ENCODE results near the gene NGEF. TPM values are rescaled to one million over a fixed set of nuclear protein-coding genes. Genes with fewer than 3 reads are reported as not detected.

Gene NGEF
- total RNA-seq, 1 experiment from 2014 or later: 71.3 TPM

- DNase-seq (peak; percentile 31), ATAC-seq (no peak)
- H3K79me2 ChIP-seq (ENCODE audit: low read length): 0 out of 2 replicates have a peak, but pooled peaks cover 4% of the 10 kb centered on the region
- TSS peak; percentile 15 for BruUV-seq (replicated peaks)
- TF ChIP-seq CTCF (conservative IDR thresholded peaks at IDR 0.05; ENCODE audit: low read depth, low read length): no peak
- TF ChIP-seq EZH2phosphoT487 (IDR thresholded peaks at IDR 0.05; ENCODE audit: borderline replicate concordance, low read length): no peak
- TF ChIP-seq EZH2 (IDR thresholded peaks at IDR 0.05; ENCODE audit: low read length, unreplicated experiment): no peak
- no peaks in the 10 kb centered on the region for H3K9me3 ChIP-seq (ENCODE audit: low read length)
- no peak overlapping the region for H3K9ac ChIP-seq (ENCODE audit: low read length)
- ChIA-PET CTCF (no interaction called here), POLR2A (ENCODE audit: unreplicated experiment) (interaction anchor here (0.6 kb wide), 1 partner anchor 396 kb away, joined by 5 read pairs; no protein-coding TSS in a partner anchor)
- no peak overlapping the region for H3K27ac ChIP-seq (ENCODE audit: low read length)
- no peaks in the 10 kb centered on the region for H3F3A ChIP-seq (ENCODE audit: low read length, unreplicated experiment)
- no peaks in the 10 kb centered on the region for H4K20me1 ChIP-seq (ENCODE audit: low read length)
- H2AFZ ChIP-seq (ENCODE audit: low read length): no peak overlapping the region
- intact Hi-C loops (cut with micrococcal nuclease): no loop called here
- no peak overlapping the region for H3K4me2 ChIP-seq (ENCODE audit: low read length)
- H3K9me2 ChIP-seq (replicated peaks; ENCODE audit: low read length): no peaks in the 10 kb centered on the region
- H3K27me3 ChIP-seq (ENCODE audit: low read length): no peaks in the 10 kb centered on the region
- no peak overlapping the region for H3K4me3 ChIP-seq (ENCODE audit: low read length)
- H3K36me3 ChIP-seq (ENCODE audit: low read depth, low read length): peaks cover 13% of the 10 kb centered on the region; the same call in 1 of the 2 replicates
- H3K4me1 ChIP-seq (ENCODE audit: insufficient read depth, low read length): no peaks in the 10 kb centered on the region
Measured at GRCh38 chr2:232891621-232892071, 121.4 kb downstream of the NGEF start.

GRCh38 chr2:232890896-232891601 lies 122.0 kb downstream of the NGEF start:
- CTCF ChIA-PET: no interaction called here
- no peak overlapping the region for H3K9ac ChIP-seq (ENCODE audit: low read length)
- ATAC-seq: no peak
- no peaks in the 10 kb centered on the region for H3K27me3 ChIP-seq (ENCODE audit: low read length)
- H3K79me2 ChIP-seq (ENCODE audit: low read length): 0 out of 2 replicates have a peak, but pooled peaks cover 3% of the 10 kb centered on the region
- TF ChIP-seq CTCF (conservative IDR thresholded peaks at IDR 0.05; ENCODE audit: low read depth, low read length) (no peak), EZH2 (IDR thresholded peaks at IDR 0.05; ENCODE audit: low read length, unreplicated experiment) (no peak), EZH2phosphoT487 (IDR thresholded peaks at IDR 0.05; ENCODE audit: borderline replicate concordance, low read length) (no peak)
- H3K4me1 ChIP-seq (ENCODE audit: insufficient read depth, low read length): no peaks in the 10 kb centered on the region
- H3F3A ChIP-seq (ENCODE audit: low read length, unreplicated experiment): no peaks in the 10 kb centered on the region
- no peaks in the 10 kb centered on the region for H3K9me3 ChIP-seq (ENCODE audit: low read length)
- H3K36me3 ChIP-seq (ENCODE audit: low read depth, low read length): peaks cover 14% of the 10 kb centered on the region
- no peaks in the 10 kb centered on the region for H4K20me1 ChIP-seq (ENCODE audit: low read length)
- POLR2A ChIA-PET (ENCODE audit: unreplicated experiment): interaction anchor here (0.6 kb wide), 1 partner anchor 396 kb away, joined by 5 read pairs; no protein-coding TSS in a partner anchor
- no peak overlapping the region for H2AFZ ChIP-seq (ENCODE audit: low read length)
- DNase-seq: no peak
- intact Hi-C loops (cut with micrococcal nuclease): no loop called here
- H3K4me3 ChIP-seq (ENCODE audit: low read length): no peak overlapping the region
- H3K9me2 ChIP-seq (replicated peaks; ENCODE audit: low read length): no peaks in the 10 kb centered on the region
- no peak overlapping the region for H3K27ac ChIP-seq (ENCODE audit: low read length)
- no peak overlapping the region for H3K4me2 ChIP-seq (ENCODE audit: low read length)
- BruUV-seq (replicated peaks): no TSS peak

- H3K4me2 ChIP-seq (ENCODE audit: low read length): no peak overlapping the region
- no peak overlapping the region for H3K27ac ChIP-seq (ENCODE audit: low read length)
- H3K9me2 ChIP-seq (replicated peaks; ENCODE audit: low read length): no peaks in the 10 kb centered on the region
- no peaks in the 10 kb centered on the region for H3K27me3 ChIP-seq (ENCODE audit: low read length)
- H3K4me1 ChIP-seq (ENCODE audit: insufficient read depth, low read length): peaks cover 3% of the 10 kb centered on the region; the same call in 1 of the 2 replicates
- no peak overlapping the region for H3K9ac ChIP-seq (ENCODE audit: low read length)
- no peak overlapping the region for H2AFZ ChIP-seq (ENCODE audit: low read length)
- BruUV-seq (replicated peaks): no TSS peak
- ATAC-seq: no peak
- no peak for DNase-seq
- intact Hi-C loops (cut with micrococcal nuclease): no loop called here
- no peaks in the 10 kb centered on the region for H3F3A ChIP-seq (ENCODE audit: low read length, unreplicated experiment)
- ChIA-PET CTCF (no interaction called here), POLR2A (ENCODE audit: unreplicated experiment) (no interaction called here)
- no peaks in the 10 kb centered on the region for H4K20me1 ChIP-seq (ENCODE audit: low read length)
- no peaks in the 10 kb centered on the region for H3K79me2 ChIP-seq (ENCODE audit: low read length)
- peaks cover 14% of the 10 kb centered on the region for H3K36me3 ChIP-seq (ENCODE audit: low read depth, low read length)
- H3K9me3 ChIP-seq (ENCODE audit: low read length): no peaks in the 10 kb centered on the region
- no peak overlapping the region for H3K4me3 ChIP-seq (ENCODE audit: low read length)
- TF ChIP-seq EZH2 (IDR thresholded peaks at IDR 0.05; ENCODE audit: low read length, unreplicated experiment): no peak
- no peak for TF ChIP-seq CTCF (conservative IDR thresholded peaks at IDR 0.05; ENCODE audit: low read depth, low read length)
- no peak for TF ChIP-seq EZH2phosphoT487 (IDR thresholded peaks at IDR 0.05; ENCODE audit: borderline replicate concordance, low read length)
Measured at GRCh38 chr2:232890536-232890895, 122.5 kb downstream of the NGEF start.
